KMS-11 (cell line): ENCODE measurements around the gene ATL3.

Experiments used
- H2AFZ ChIP-seq: fragments of 200-600 bp; sonication (generic); 2 replicates; pipeline ENCODE4 v1.6.1; 2016; ENCODE audit warnings: antibody characterized with exemption, mixed run types, low read depth
- H3K27ac ChIP-seq: fragments of 200-600 bp; sonication (generic); 2 replicates; pipeline ENCODE4 v1.6.1; 2016; ENCODE audit warnings: mild to moderate bottlenecking, mixed run types
- H3K27me3 ChIP-seq: fragments of 200-600 bp; sonication (generic); 2 replicates; pipeline ENCODE4 v1.6.1; 2017; ENCODE audit warnings: mild to moderate bottlenecking, low read depth, mixed run types, moderate library complexity; ENCODE audit not compliant: insufficient read depth
- H3K36me3 ChIP-seq: fragments of 200-600 bp; sonication (generic); 2 replicates; pipeline ENCODE4 v1.6.1; 2017; ENCODE audit warnings: mild to moderate bottlenecking, mixed run types; ENCODE audit not compliant: insufficient read depth
- H3K4me1 ChIP-seq: fragments of 200-600 bp; sonication (generic); 2 replicates; pipeline ENCODE4 v1.6.1; 2016; ENCODE audit warnings: mild to moderate bottlenecking, low read depth, mixed run types; ENCODE audit not compliant: poor library complexity, severe bottlenecking
- H3K4me2 ChIP-seq: fragments of 200-600 bp; sonication (generic); 2 replicates; pipeline ENCODE4 v1.7.0; 2016; ENCODE audit warnings: mild to moderate bottlenecking, mixed run types
- H3K4me3 ChIP-seq: fragments of 200-600 bp; sonication (generic); IDR thresholded peaks from 2 replicates; pipeline ENCODE4 v1.6.1; 2017; ENCODE audit warnings: low read depth, low read length, mixed read lengths; ENCODE audit not compliant: insufficient read depth
- H3K79me2 ChIP-seq: fragments of 200-600 bp; sonication (generic); 2 replicates; pipeline ENCODE4 v1.6.1; 2016; ENCODE audit warnings: low read depth, mixed run types; ENCODE audit not compliant: insufficient read depth
- H3K9ac ChIP-seq: fragments of 200-600 bp; sonication (generic); 2 replicates; pipeline ENCODE4 v1.6.1; 2016; ENCODE audit warnings: mild to moderate bottlenecking, mixed run types
- H4K20me1 ChIP-seq: fragments of 200-600 bp; sonication (generic); 2 replicates; pipeline ENCODE4 v1.6.1; 2016; ENCODE audit warnings: mild to moderate bottlenecking, mixed run types; ENCODE audit not compliant: insufficient read depth
- CTCF ChIP-seq: fragments of 200-600 bp; sonication (generic); conservative IDR thresholded peaks from 2 replicates; pipeline ENCODE4 v1.6.1; 2017; ENCODE audit warnings: low read depth, mild to moderate bottlenecking, antibody characterized with exemption, low read length, moderate library complexity, mixed read lengths

ATL3 gene

GRCh38 chr11:63598556-63598955 lies 72.6 kb downstream of the ATL3 start:
- H3K4me3 ChIP-seq = no peak overlapping the region
- no peak overlapping the region for H3K4me2 ChIP-seq
- H3K27me3 ChIP-seq = no peaks in the 10 kb centered on the region
- H3K36me3 ChIP-seq = no peaks in the 10 kb centered on the region
- no peak overlapping the region for H3K9ac ChIP-seq
- no peaks in the 10 kb centered on the region for H4K20me1 ChIP-seq
- no peak overlapping the region for H2AFZ ChIP-seq
- no peaks in the 10 kb centered on the region for H3K79me2 ChIP-seq
- H3K4me1 ChIP-seq = peaks cover 6% of the 10 kb centered on the region
- TF ChIP-seq CTCF = no peak
- H3K27ac ChIP-seq = no peak overlapping the region

- no peak overlapping the region for H2AFZ ChIP-seq
- H3K4me1 ChIP-seq = no peaks in the 10 kb centered on the region
- H3K27me3 ChIP-seq = no peaks in the 10 kb centered on the region
- H3K9ac ChIP-seq = no peak overlapping the region
- H4K20me1 ChIP-seq = no peaks in the 10 kb centered on the region
- no peak overlapping the region for H3K4me2 ChIP-seq
- H3K79me2 ChIP-seq = no peaks in the 10 kb centered on the region
- TF ChIP-seq CTCF = no peak
- H3K4me3 ChIP-seq = no peak overlapping the region
- H3K36me3 ChIP-seq = no peaks in the 10 kb centered on the region
- H3K27ac ChIP-seq = no peak overlapping the region
Measured at GRCh38 chr11:63595296-63595695, 75.9 kb downstream of the ATL3 start.

- H2AFZ ChIP-seq = no peak overlapping the region
- H3K4me2 ChIP-seq = no peak overlapping the region
Measured at GRCh38 chr11:63592975-63593395, 78.2 kb downstream of the ATL3 start.

GRCh38 chr11:63590024-63590788 lies 81.0 kb downstream of the ATL3 start:
- Histone ChIP-seq H3K27ac (no peak overlapping the region), H3K9ac (no peak overlapping the region), H3K4me1 (no peaks in the 10 kb centered on the region), H3K4me2 (no peak overlapping the region), H3K36me3 (no peaks in the 10 kb centered on the region), H2AFZ (no peak overlapping the region), H4K20me1 (no peaks in the 10 kb centered on the region), H3K79me2 (no peaks in the 10 kb centered on the region), H3K4me3 (no peak overlapping the region), H3K27me3 (no peaks in the 10 kb centered on the region)
- TF ChIP-seq CTCF = no peak

More at GRCh38 chr11:63592975-63593395, 78.2 kb downstream of the ATL3 start:
- H3K4me3 ChIP-seq = no peak overlapping the region
- H3K79me2 ChIP-seq = no peaks in the 10 kb centered on the region
- H3K27ac ChIP-seq = no peak overlapping the region
- H3K9ac ChIP-seq = no peak overlapping the region
- H4K20me1 ChIP-seq = no peaks in the 10 kb centered on the region
- TF ChIP-seq CTCF = peak; percentile 46
- H3K4me1 ChIP-seq = no peaks in the 10 kb centered on the region
- no peaks in the 10 kb centered on the region for H3K36me3 ChIP-seq
- no peaks in the 10 kb centered on the region for H3K27me3 ChIP-seq
